HG02840 (cell line): Measurements from ENCODE around the gene STX10.

Experiments
- ATAC-seq: cut with Tn5 transposase; IDR thresholded peaks from one replicate; pipeline ENCODE4 v1.9.1; 2021; ENCODE audit warnings: mild to moderate bottlenecking, moderate library complexity, moderate number of reproducible peaks; ENCODE audit not compliant: unreplicated experiment, low FRiP score

The STX10 gene

GRCh38 chr19:13122275-13122878, 27.8 kb downstream of the STX10 start:
- no peak for ATAC-seq

GRCh38 chr19:13121551-13122274, 28.5 kb downstream of the STX10 start:
- no peak for ATAC-seq

- ATAC-seq = no peak
These were observed 29.4 kb downstream of the STX10 start for GRCh38 chr19:13120817-13121216.

- no peak for ATAC-seq
These were observed 30.1 kb downstream of the STX10 start for GRCh38 chr19:13120031-13120430.

- no peak for ATAC-seq
These were observed 30.5 kb downstream of the STX10 start for GRCh38 chr19:13119627-13120026.

GRCh38 chr19:13118424-13119193, 31.6 kb downstream of the STX10 start:
- ATAC-seq = no peak

- ATAC-seq = peak; percentile 71
These were observed 32.3 kb downstream of the STX10 start, which contains the start of gene NACC1 for GRCh38 chr19:13117772-13118423. NACC1 (plus strand) TSS chr19:13118264; CDS start chr19:13135208, 16,944 bp downstream.

- no peak for ATAC-seq
These were observed 32.9 kb downstream of the STX10 start for GRCh38 chr19:13117176-13117771.

- ATAC-seq = peak; percentile 60
These were observed 33.6 kb downstream of the STX10 start, which contains the start of gene TRMT1 for GRCh38 chr19:13116282-13117175. TRMT1 (minus strand) TSS chr19:13116740; CDS start chr19:13116399, 341 bp downstream.

- ATAC-seq = no peak
These were observed 34.3 kb downstream of the STX10 start for GRCh38 chr19:13115936-13116281.

- no peak for ATAC-seq
These were observed 37.6 kb downstream of the STX10 start for GRCh38 chr19:13112555-13112954.

GRCh38 chr19:13110099-13110610, 40.0 kb downstream of the STX10 start:
- no peak for ATAC-seq

- no peak for ATAC-seq
These were observed 40.6 kb downstream of the STX10 start for GRCh38 chr19:13109361-13110098.

- ATAC-seq = no peak
These were observed 45.1 kb downstream of the STX10 start for GRCh38 chr19:13104848-13105711.

- ATAC-seq = peak; percentile 37
These were observed 45.8 kb downstream of the STX10 start for GRCh38 chr19:13104360-13104847.

GRCh38 chr19:13103581-13104359, 46.4 kb downstream of the STX10 start:
- ATAC-seq = no peak
